ENCODE results near the gene CDH16.
"Not testable (repeated sequence)": the region's sequence is repeated elsewhere in the genome, so short reads cannot be mapped to it uniquely, and the experiment has no call there.

The CDH16 gene

GRCh38 chr16:66871363-66871762 lies 47.3 kb downstream of the CDH16 start:
- not testable (repeated sequence) for DNase-seq

GRCh38 chr16:66869424-66869823 lies 49.3 kb downstream of the CDH16 start:
- no peak for DNase-seq

DNA sequence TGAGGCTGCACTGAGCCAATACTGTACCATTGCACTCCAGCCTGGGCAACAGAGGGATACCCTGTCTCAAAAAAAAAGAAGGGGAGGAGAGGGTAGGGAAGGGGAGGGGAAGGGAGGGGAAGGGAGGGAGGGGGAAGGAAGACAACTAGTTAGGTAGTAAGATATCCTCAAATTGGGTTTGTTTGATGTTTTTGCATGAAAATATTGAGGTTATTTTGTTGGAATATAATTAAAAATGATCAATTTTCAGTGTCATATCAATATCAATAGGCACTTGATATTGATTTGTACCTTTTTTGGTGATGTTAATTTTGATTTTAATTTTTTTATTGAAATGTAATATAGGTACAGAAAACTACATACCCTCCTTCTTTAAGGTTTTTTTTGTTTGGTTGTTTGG lies 55.0 kb downstream of the CDH16 start:
- DNase-seq = no peak

- DNase-seq = no peak
Measured at GRCh38 chr16:66862023-66862520, 56.6 kb downstream of the CDH16 start.

- no peak for DNase-seq
Measured at GRCh38 chr16:66859397-66860068, 59.2 kb downstream of the CDH16 start.

GRCh38 chr16:66858740-66859396 lies 59.8 kb downstream of the CDH16 start:
- peak; percentile 70 for DNase-seq
